H9 (cell line): ENCODE results near the gene SLC30A9. TPM values are rescaled to one million over a fixed set of nuclear protein-coding genes. Genes with fewer than 3 reads are reported as not detected.

Experiments used
- DNase-seq: peaks from one replicate; pipeline ENCODE4 v3.0.0-alpha.2; 2017
- H2AFZ ChIP-seq: one replicate; pipeline ENCODE4 v1.6.1; 2013; ENCODE audit warnings: mild to moderate bottlenecking, low read length, control low read depth, moderate library complexity
- H2AK5ac ChIP-seq: 2 replicates; pipeline ENCODE4 v1.6.1; 2013; ENCODE audit warnings: low read length, control low read depth, mixed read lengths; ENCODE audit not compliant: insufficient read length
- H2BK120ac ChIP-seq: one replicate; pipeline ENCODE4 v1.6.1; 2013; ENCODE audit warnings: low read depth, mild to moderate bottlenecking, low read length, control low read depth, inconsistent platforms; ENCODE audit not compliant: poor library complexity, severe bottlenecking
- H2BK12ac ChIP-seq: 2 replicates; pipeline ENCODE4 v1.6.1; 2013; ENCODE audit warnings: low read length, control low read depth, mixed read lengths, low read depth; ENCODE audit not compliant: insufficient read length
- H2BK15ac ChIP-seq: 2 replicates; pipeline ENCODE4 v1.6.1; 2013; ENCODE audit warnings: low read depth, low read length, control low read depth
- H2BK20ac ChIP-seq: one replicate; pipeline ENCODE4 v1.6.1; 2013; ENCODE audit warnings: low read depth, mild to moderate bottlenecking, low read length, control low read depth, inconsistent platforms; ENCODE audit not compliant: poor library complexity, severe bottlenecking
- H2BK5ac ChIP-seq: 2 replicates; pipeline ENCODE4 v1.6.1; 2013; ENCODE audit warnings: low read length, control low read depth, mixed read lengths; ENCODE audit not compliant: insufficient read length
- H3K14ac ChIP-seq: 2 replicates; pipeline ENCODE4 v1.6.1; 2013; ENCODE audit warnings: low read length, control low read depth; ENCODE audit not compliant: insufficient read depth
- H3K18ac ChIP-seq: 2 replicates; pipeline ENCODE4 v1.6.1; 2013; ENCODE audit warnings: low read depth, mild to moderate bottlenecking, mixed read lengths, low read length, control low read depth; ENCODE audit not compliant: insufficient read length
- H3K23ac ChIP-seq: 2 replicates; pipeline ENCODE4 v1.6.1; 2013; ENCODE audit warnings: low read length, control low read depth, mixed read lengths, low read depth; ENCODE audit not compliant: insufficient read length
- H3K23me2 ChIP-seq: 2 replicates; pipeline ENCODE4 v1.6.1; 2013; ENCODE audit warnings: low read depth, mild to moderate bottlenecking, mixed read lengths, low read length, control low read depth; ENCODE audit not compliant: insufficient read length, poor library complexity, severe bottlenecking
- H3K27ac ChIP-seq: 2 replicates; pipeline ENCODE4 v1.5.1; 2013; ENCODE audit warnings: low read length, control low read depth, mixed read lengths, low read depth; ENCODE audit not compliant: insufficient read length
- H3K27me3 ChIP-seq: 2 replicates; pipeline ENCODE4 v1.6.1; 2013; ENCODE audit warnings: low read length, control low read depth, inconsistent platforms; ENCODE audit not compliant: insufficient read depth
- H3K4ac ChIP-seq: 2 replicates; pipeline ENCODE4 v1.6.1; 2013; ENCODE audit warnings: low read depth, mild to moderate bottlenecking, control low read depth, inconsistent platforms, low read length, moderate library complexity
- H3K4me1 ChIP-seq: 2 replicates; pipeline ENCODE4 v1.6.1; 2013; ENCODE audit warnings: low read length, control low read depth, inconsistent platforms; ENCODE audit not compliant: insufficient read depth
- H3K4me2 ChIP-seq: 2 replicates; pipeline ENCODE4 v1.6.1; 2013; ENCODE audit warnings: low read length, control low read depth, mixed read lengths; ENCODE audit not compliant: insufficient read length, insufficient read depth
- H3K56ac ChIP-seq: 2 replicates; pipeline ENCODE4 v1.6.1; 2013; ENCODE audit warnings: low read depth, mild to moderate bottlenecking, mixed read lengths, low read length, control low read depth; ENCODE audit not compliant: insufficient read length
- H3K79me1 ChIP-seq: 2 replicates; pipeline ENCODE4 v1.6.1; 2013; ENCODE audit warnings: low read depth, mild to moderate bottlenecking, moderate library complexity, low read length, control low read depth, inconsistent platforms; ENCODE audit not compliant: insufficient read depth, poor library complexity, severe bottlenecking
- H3K79me2 ChIP-seq: 2 replicates; pipeline ENCODE4 v1.6.1; 2013; ENCODE audit warnings: low read length, control low read depth, inconsistent platforms; ENCODE audit not compliant: insufficient read depth
- H3K9ac ChIP-seq: 2 replicates; pipeline ENCODE4 v1.6.1; 2013; ENCODE audit warnings: low read length, control low read depth, mixed read lengths; ENCODE audit not compliant: insufficient read length; ENCODE audit errors: extremely low read depth
- H3K9me3 ChIP-seq: one replicate; pipeline ENCODE4 v1.6.1; 2013; ENCODE audit warnings: low read depth, low read length, inconsistent platforms; ENCODE audit not compliant: control insufficient read depth
- H3T11ph ChIP-seq: one replicate; pipeline ENCODE4 v1.6.1; 2013; ENCODE audit warnings: mild to moderate bottlenecking, low read length, control low read depth, inconsistent platforms
- H4K20me1 ChIP-seq: one replicate; pipeline ENCODE4 v1.6.1; 2013; ENCODE audit not compliant: control insufficient read depth, insufficient read length, insufficient read depth
- H4K5ac ChIP-seq: 2 replicates; pipeline ENCODE4 v1.6.1; 2013; ENCODE audit warnings: low read depth, mild to moderate bottlenecking, mixed read lengths, low read length, control low read depth; ENCODE audit not compliant: insufficient read length
- H4K8ac ChIP-seq: replicated peaks from 2 replicates; pipeline ENCODE4 v1.6.1; 2013; ENCODE audit warnings: low read length, control low read depth, mixed read lengths, low read depth; ENCODE audit not compliant: insufficient read length
- H4K91ac ChIP-seq: 2 replicates; pipeline ENCODE4 v1.6.1; 2013; ENCODE audit warnings: low read depth, mild to moderate bottlenecking, moderate library complexity, mixed read lengths, low read length, control low read depth; ENCODE audit not compliant: insufficient read length
- H3K27ac Mint-ChIP-seq, 3 experiments: 2 replicates in 2 of 3; 3 replicates in 1 of 3; pipeline ENCODE4 v1.8.0; 2020 to 2021; ENCODE audit warnings: mixed read lengths in 3 of 3, mild to moderate bottlenecking in 1 of 3, moderate library complexity in 1 of 3
- H3K27me3 Mint-ChIP-seq: 2 replicates; pipeline ENCODE4 v1.8.0; 2021; ENCODE audit warnings: low read depth, mild to moderate bottlenecking, moderate library complexity, mixed read lengths
- H3K36me3 Mint-ChIP-seq, 3 experiments: 2 replicates in 2 of 3; 3 replicates in 1 of 3; pipeline ENCODE4 v1.8.0; 2020 to 2021; ENCODE audit warnings: low read depth in 3 of 3, mixed read lengths in 3 of 3; ENCODE audit not compliant: insufficient read depth in 1 of 3
- H3K4me1 Mint-ChIP-seq, 2 experiments: 2 replicates each; pipeline ENCODE4 v1.8.0; 2020; ENCODE audit warnings: mixed read lengths in 2 of 2
- H3K4me3 Mint-ChIP-seq, 2 experiments: 2 replicates in 1 of 2; 3 replicates in 1 of 2; pipeline ENCODE4 v1.8.0; 2020 to 2021; ENCODE audit warnings: mild to moderate bottlenecking in 2 of 2, mixed read lengths in 2 of 2, moderate library complexity in 1 of 2
- H3K9me3 Mint-ChIP-seq, 2 experiments: 2 replicates in 1 of 2; 3 replicates in 1 of 2; pipeline ENCODE4 v1.8.0; 2020; ENCODE audit warnings: mild to moderate bottlenecking in 2 of 2, mixed read lengths in 2 of 2, moderate library complexity in 1 of 2
- CTCF ChIP-seq: fragments of 200-600 bp; sonication (generic); conservative IDR thresholded peaks from 3 replicates; pipeline ENCODE4 v1.8.0; 2021; ENCODE audit warnings: antibody characterized with exemption, mild to moderate bottlenecking
- WGBS: extraction: QIAGEN DNeasy Blood & Tissue Kit; methylation state at CpG from one replicate; pipeline ENCODE4 v1.1.7; 2013; ENCODE audit warnings: missing lambda C conversion rate, low lambda C conversion rate, mixed read lengths; ENCODE audit not compliant: insufficient read length; ENCODE audit errors: extremely low coverage; 5-methylcytosine and 5-hydroxymethylcytosine counted together
- total RNA-seq: library from RNA; stranded (reverse); gene quantifications from 2 replicates; pipeline ENCODE4 v1.2.1, GENCODE V29; 2021

The SLC30A9 gene
- total RNA-seq, 1 experiment from 2014 or later = 70.8 TPM

- H4K8ac ChIP-seq = no peak overlapping the region
- no peak overlapping the region for H3K14ac ChIP-seq
- Mint-ChIP-seq H3K36me3 (peaks cover 0 to 15% (median 15%) of the 10 kb centered on the region in 3 experiments; a peak in 5 of 7 replicates), H3K9me3 (no peaks in the 10 kb centered on the region), H3K27me3 (no peaks in the 10 kb centered on the region), H3K27ac (no peak overlapping the region), H3K4me3 (no peak overlapping the region), H3K4me1 (no peaks in the 10 kb centered on the region)
- no peak overlapping the region for H2BK120ac ChIP-seq
- no peaks in the 10 kb centered on the region for H3K27me3 ChIP-seq
- H3K4me2 ChIP-seq = no peak overlapping the region
- WGBS = no CpG with 5 or more reads among the region's 2 CpGs
- H3K23ac ChIP-seq = no peak overlapping the region
- H3K9me3 ChIP-seq = no peaks in the 10 kb centered on the region
- DNase-seq = no peak
- no peak overlapping the region for H4K5ac ChIP-seq
- no peak overlapping the region for H3K18ac ChIP-seq
- H4K20me1 ChIP-seq = no peaks in the 10 kb centered on the region
- no peak overlapping the region for H3K4ac ChIP-seq
- H3K79me1 ChIP-seq = no peaks in the 10 kb centered on the region
- H2BK12ac ChIP-seq = no peak overlapping the region
- H3K56ac ChIP-seq = no peak overlapping the region
- H4K91ac ChIP-seq = no peak overlapping the region
- H2BK20ac ChIP-seq = no peak overlapping the region
- H2BK15ac ChIP-seq = no peak overlapping the region
- H3K23me2 ChIP-seq = no peaks in the 10 kb centered on the region
- TF ChIP-seq CTCF = no peak
- no peak overlapping the region for H2AK5ac ChIP-seq
- H3K27ac ChIP-seq = no peak overlapping the region
- H3K79me2 ChIP-seq = no peaks in the 10 kb centered on the region
- no peak overlapping the region for H3T11ph ChIP-seq
- no peak overlapping the region for H2BK5ac ChIP-seq
- no peak overlapping the region for H3K9ac ChIP-seq
- no peaks in the 10 kb centered on the region for H3K4me1 ChIP-seq
- no peak overlapping the region for H2AFZ ChIP-seq
These were observed 76.9 kb downstream of the SLC30A9 start for GRCh38 chr4:42067264-42067663.
